Activated CD4-positive, alpha-beta T cell treated with anti-CD3 and anti-CD28 coated beads, Interleukin-2, amount 10 ng/mL, durations not matched to agents 24 days and 14 days (primary cell): ENCODE results near the gene HSDL1. TPM values are rescaled to one million over a fixed set of nuclear protein-coding genes. Genes with fewer than 3 reads are reported as not detected.

ENCODE experiments used
- DNase-seq: peaks from one replicate; pipeline ENCODE4 v3.0.0; 2022
- H3K27ac Mint-ChIP-seq: one replicate; pipeline ENCODE4 v1.8.0; 2022; ENCODE audit warnings: mild to moderate bottlenecking, mixed read lengths
- H3K27me3 Mint-ChIP-seq: one replicate; pipeline ENCODE4 v1.8.0; 2022; ENCODE audit warnings: mixed read lengths
- H3K36me3 Mint-ChIP-seq: one replicate; pipeline ENCODE4 v1.8.0; 2022; ENCODE audit warnings: low read depth, mild to moderate bottlenecking, mixed read lengths
- H3K4me1 Mint-ChIP-seq: one replicate; pipeline ENCODE4 v1.8.0; 2021; ENCODE audit warnings: mixed read lengths
- H3K4me3 Mint-ChIP-seq: one replicate; pipeline ENCODE4 v1.8.0; 2022; ENCODE audit warnings: mild to moderate bottlenecking, moderate library complexity, mixed read lengths
- H3K9me3 Mint-ChIP-seq: one replicate; pipeline ENCODE4 v1.8.0; 2021; ENCODE audit warnings: mixed read lengths
- intact Hi-C: fragments of 100-400 bp; cut with micrococcal nuclease; formaldehyde crosslinking; loops from one replicate; pipeline ENCODE4 v1.15.1; 2023
- total RNA-seq: library from RNA; stranded (reverse); gene quantifications from 2 replicates; pipeline ENCODE4 v1.2.3, GENCODE V29; 2022

Gene HSDL1
- total RNA-seq, 1 donor from 2014 or later: 17.6 TPM

DNA sequence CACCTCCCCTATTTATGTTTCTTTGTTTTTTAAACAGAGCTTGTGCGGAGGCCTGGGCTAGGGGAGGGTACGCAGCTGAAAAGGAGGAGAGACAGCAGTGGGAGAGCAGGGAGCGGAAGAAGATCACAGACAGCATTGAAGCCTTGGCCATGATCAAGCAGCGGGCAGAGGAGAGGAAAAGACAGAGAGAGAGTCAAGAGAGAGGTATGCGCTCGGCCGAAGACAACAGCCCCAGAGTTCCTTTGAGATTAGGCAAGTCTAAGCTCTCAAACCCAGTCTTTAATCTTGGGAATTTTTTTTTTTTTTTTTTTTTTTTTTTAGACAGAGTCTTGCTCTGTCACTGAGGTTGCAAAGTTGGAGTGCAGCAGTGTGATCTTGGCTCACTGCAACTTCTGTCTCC, 20.8 kb upstream of the HSDL1 start:
- H3K27me3 Mint-ChIP-seq: peaks cover 34% of the 10 kb centered on the region

DNA sequence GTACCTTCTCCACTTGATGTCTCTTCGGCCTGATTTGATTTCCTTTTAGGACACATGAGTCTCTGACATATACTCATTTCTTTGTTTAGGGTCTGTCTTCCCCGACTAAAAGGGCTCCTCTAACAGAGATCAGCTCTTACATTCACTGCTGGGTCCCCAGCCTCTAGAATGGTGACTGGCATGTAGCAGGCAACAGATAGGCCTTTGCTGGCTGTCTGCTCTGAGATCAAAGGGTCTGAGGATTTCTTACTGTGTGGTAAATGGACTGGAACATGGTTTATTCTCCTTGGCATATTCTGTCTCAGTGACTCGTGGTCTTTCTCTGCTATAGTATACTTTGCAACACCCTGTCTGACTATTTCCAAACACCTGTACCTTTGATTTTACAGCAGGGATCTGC, 16.8 kb upstream of the HSDL1 start:
- Mint-ChIP-seq H3K27me3 (peaks cover 39% of the 10 kb centered on the region), H3K4me1 (no peaks in the 10 kb centered on the region), H3K9me3 (no peaks in the 10 kb centered on the region), H3K27ac (no peak overlapping the region), H3K36me3 (no peaks in the 10 kb centered on the region), H3K4me3 (no peak overlapping the region)
- intact Hi-C loops: no loop called here
- DNase-seq: no peak

More for the DNA sequence above, 20.8 kb upstream of the HSDL1 start:
- H3K9me3 Mint-ChIP-seq: no peaks in the 10 kb centered on the region
- no peaks in the 10 kb centered on the region for H3K36me3 Mint-ChIP-seq
- no peak overlapping the region for H3K27ac Mint-ChIP-seq
- DNase-seq: no peak
- H3K4me1 Mint-ChIP-seq: no peaks in the 10 kb centered on the region
- intact Hi-C loops: no loop called here
- H3K4me3 Mint-ChIP-seq: no peak overlapping the region

DNA sequence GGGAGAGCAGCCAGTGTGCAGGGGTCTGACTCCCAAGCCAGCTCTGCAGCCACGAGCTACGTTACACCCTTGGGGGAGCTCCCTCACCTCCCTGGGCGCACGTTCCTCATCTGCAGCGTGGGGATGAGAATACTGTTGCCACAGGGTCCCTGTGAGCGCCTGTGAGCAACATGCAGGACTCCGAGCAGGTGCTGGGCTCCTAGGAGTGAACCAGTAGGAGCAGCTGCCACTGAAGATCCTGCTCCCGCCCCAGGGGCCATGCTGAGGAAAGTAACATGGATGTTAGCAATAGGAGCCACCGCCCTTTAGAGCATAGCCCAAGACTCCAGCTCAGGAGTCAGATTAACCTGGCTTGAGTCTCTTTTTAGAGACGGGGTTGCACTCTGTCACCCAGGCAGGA, 16.1 kb upstream of the HSDL1 start:
- H3K9me3 Mint-ChIP-seq: no peaks in the 10 kb centered on the region
- peaks cover 42% of the 10 kb centered on the region for H3K27me3 Mint-ChIP-seq
- no peaks in the 10 kb centered on the region for H3K4me1 Mint-ChIP-seq
- no peak for DNase-seq
- intact Hi-C loops: no loop called here
- no peaks in the 10 kb centered on the region for H3K36me3 Mint-ChIP-seq
- H3K27ac Mint-ChIP-seq: no peak overlapping the region
- H3K4me3 Mint-ChIP-seq: no peak overlapping the region

DNA sequence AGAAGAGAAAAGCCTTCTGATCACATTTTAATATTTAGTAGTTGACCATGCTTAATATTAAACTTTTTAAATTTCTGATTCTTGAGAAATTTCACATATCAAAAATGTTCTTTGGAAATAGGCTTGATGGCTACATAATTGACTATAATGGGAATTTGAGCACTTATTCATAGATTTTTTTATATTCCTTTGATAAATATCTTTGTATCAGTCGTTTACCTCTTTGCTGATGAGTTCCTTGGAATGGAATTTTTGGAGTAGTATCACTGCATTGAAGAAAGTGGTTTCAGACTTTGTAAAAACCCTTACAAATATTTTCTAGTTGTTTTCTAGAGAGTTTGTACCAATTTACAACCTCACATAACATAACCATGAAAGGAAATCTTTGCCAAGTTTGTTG, 14.8 kb upstream of the HSDL1 start:
- no peak for DNase-seq
- H3K27me3 Mint-ChIP-seq: peaks cover 36% of the 10 kb centered on the region
- no peaks in the 10 kb centered on the region for H3K36me3 Mint-ChIP-seq
- H3K4me3 Mint-ChIP-seq: no peak overlapping the region
- intact Hi-C loops: no loop called here
- no peaks in the 10 kb centered on the region for H3K4me1 Mint-ChIP-seq
- H3K9me3 Mint-ChIP-seq: no peaks in the 10 kb centered on the region
- H3K27ac Mint-ChIP-seq: no peak overlapping the region

DNA sequence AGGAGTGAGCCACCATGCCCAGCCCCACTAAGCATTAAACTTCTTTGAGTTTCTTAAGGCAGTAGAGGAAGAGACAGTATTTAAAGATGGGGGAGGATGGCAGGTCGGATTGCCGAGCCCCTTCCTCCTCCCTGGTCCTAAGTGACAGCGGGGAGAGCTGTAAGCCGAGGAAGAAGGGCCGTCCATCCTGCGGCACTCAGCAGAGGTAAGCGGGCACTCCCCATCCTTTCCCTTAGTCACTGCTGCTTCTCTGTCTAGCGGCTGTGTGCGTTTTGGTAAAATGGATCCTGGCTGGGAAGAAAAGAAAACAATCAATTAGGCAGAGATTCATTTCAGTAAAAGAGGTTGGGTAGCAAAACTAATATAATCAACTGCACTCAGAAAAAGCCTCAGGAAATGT, 14.0 kb upstream of the HSDL1 start:
- intact Hi-C loops: no loop called here
- DNase-seq: no peak
- Mint-ChIP-seq H3K27ac (no peak overlapping the region), H3K9me3 (no peaks in the 10 kb centered on the region), H3K27me3 (peaks cover 30% of the 10 kb centered on the region), H3K36me3 (no peaks in the 10 kb centered on the region), H3K4me3 (no peak overlapping the region), H3K4me1 (no peaks in the 10 kb centered on the region)

DNA sequence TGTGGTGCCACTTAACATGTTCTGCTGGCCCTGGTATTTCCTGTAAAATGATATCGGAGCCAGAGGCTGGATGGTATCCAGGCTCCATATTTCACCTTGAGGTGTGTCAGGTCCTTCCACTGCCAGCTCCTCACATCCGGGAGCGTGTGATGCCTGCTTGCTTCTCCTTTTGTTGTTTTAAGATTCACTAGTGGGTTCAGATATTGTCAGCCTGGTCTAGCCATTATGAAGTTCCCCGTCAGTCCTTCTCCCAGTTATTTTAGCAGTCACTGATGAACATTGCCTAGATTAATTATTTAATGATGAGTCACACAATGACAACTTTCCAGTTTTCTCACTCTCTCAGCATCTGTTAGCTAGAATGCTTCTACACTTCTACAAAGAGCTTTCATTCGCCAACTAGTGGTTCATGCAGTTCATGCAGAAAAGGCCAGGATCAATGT, 11.4 kb upstream of the HSDL1 start:
- Mint-ChIP-seq H3K4me3 (no peak overlapping the region), H3K36me3 (no peaks in the 10 kb centered on the region), H3K27ac (no peak overlapping the region), H3K27me3 (peaks cover 20% of the 10 kb centered on the region), H3K9me3 (no peaks in the 10 kb centered on the region), H3K4me1 (no peaks in the 10 kb centered on the region)
- intact Hi-C loops: no loop called here
- DNase-seq: no peak

DNA sequence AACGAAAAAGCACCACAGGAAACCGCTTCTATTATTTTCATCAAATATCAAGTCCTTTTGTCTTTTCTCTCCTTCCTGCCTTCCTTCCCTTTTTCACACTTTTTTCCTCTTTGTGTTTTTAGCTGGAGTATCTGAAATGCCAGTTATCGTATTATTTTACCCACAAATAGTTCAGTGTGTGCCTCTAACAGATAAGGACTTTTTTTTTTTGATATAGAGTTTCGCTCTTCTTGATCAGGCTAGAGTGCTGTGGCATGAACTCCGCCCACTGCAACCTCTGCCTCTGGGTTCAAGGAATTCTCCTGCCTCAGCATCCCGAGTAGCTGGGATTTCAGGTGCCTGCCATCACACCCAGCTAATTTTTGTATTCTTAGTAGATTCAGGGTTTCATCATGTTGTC, 10.8 kb upstream of the HSDL1 start:
- no peaks in the 10 kb centered on the region for H3K36me3 Mint-ChIP-seq
- H3K4me3 Mint-ChIP-seq: no peak overlapping the region
- peaks cover 24% of the 10 kb centered on the region for H3K27me3 Mint-ChIP-seq
- H3K4me1 Mint-ChIP-seq: no peaks in the 10 kb centered on the region
- H3K9me3 Mint-ChIP-seq: no peaks in the 10 kb centered on the region
- no peak overlapping the region for H3K27ac Mint-ChIP-seq
- intact Hi-C loops: no loop called here
- DNase-seq: no peak

DNA sequence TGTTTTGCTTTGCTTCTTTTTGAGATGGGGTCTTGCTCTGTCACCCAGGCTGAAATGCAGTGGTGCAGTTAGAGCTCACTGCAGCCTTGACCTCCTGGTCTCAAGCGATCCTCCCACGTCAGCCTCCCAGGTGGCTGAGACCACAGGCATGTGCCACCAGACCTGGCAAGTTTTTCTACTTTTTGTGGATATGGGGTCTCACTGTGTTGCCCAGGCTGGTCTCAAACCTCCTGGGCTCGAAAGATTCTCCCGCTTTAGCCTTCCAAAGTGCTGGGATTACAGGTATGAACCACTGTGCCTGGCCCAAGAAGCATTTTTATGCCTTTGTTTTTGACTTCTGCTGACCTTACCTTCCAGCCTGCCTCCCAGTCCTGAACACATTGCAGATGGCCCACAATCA, 10.2 kb upstream of the HSDL1 start:
- Mint-ChIP-seq H3K4me3 (no peak overlapping the region), H3K27ac (no peak overlapping the region), H3K4me1 (no peaks in the 10 kb centered on the region), H3K9me3 (no peaks in the 10 kb centered on the region), H3K36me3 (no peaks in the 10 kb centered on the region), H3K27me3 (peaks cover 25% of the 10 kb centered on the region)
- DNase-seq: no peak
- intact Hi-C loops: no loop called here

DNA sequence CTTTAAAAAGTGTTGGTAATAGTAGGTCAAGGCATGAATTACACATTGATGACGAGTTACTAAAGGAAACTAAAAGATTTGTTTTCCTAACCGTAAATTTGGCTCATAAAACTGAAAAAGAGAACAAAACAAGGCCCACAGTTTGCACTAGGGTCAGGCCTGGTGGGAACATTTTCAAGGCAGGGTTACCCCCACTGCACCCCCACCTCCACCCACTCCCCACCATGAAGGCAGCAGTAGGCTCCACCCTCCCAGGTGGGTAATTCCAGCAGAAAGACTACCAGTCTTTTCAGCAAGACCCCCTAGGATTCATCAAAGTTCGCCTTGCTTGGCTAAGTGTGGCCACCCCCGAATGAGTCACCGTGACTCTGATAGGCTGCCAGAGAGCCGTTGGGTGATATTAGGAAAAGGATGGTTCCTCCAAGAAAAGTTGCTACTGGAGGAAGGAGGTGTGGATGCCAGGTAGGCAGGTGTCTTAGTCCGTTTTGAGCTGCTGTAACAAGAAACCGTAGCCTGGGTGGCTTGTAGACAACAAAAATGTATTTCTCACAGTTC, 8.8 kb upstream of the HSDL1 start:
- Mint-ChIP-seq H3K27ac (no peak overlapping the region), H3K36me3 (no peaks in the 10 kb centered on the region), H3K9me3 (no peaks in the 10 kb centered on the region), H3K4me3 (no peak overlapping the region), H3K4me1 (no peaks in the 10 kb centered on the region), H3K27me3 (peaks cover 19% of the 10 kb centered on the region)
- DNase-seq: no peak
- intact Hi-C loops: no loop called here

DNA sequence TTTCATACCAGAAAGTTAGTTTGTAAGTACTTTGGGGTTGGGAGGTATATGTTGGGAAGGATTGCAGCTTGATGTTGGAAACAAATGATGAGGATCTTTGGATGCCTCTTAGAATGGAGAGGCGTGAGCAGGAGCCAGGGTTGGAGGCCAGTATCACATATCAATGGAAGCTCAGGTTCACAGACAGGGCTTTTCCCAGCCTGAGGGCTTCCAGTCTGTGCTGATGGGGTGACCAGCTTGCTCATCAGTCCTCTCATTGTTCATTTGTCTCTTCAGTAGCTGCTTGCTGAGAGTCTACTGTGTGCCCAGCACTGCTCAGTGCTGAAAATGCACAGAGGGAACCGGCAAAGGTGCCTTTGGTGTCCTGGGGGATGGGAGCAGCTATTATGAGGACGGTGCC, 5.9 kb upstream of the HSDL1 start:
- DNase-seq: no peak
- H3K9me3 Mint-ChIP-seq: no peaks in the 10 kb centered on the region
- H3K27me3 Mint-ChIP-seq: peaks cover 16% of the 10 kb centered on the region
- H3K4me3 Mint-ChIP-seq: no peak overlapping the region
- H3K4me1 Mint-ChIP-seq: no peaks in the 10 kb centered on the region
- no peaks in the 10 kb centered on the region for H3K36me3 Mint-ChIP-seq
- intact Hi-C loops: no loop called here
- no peak overlapping the region for H3K27ac Mint-ChIP-seq

DNA sequence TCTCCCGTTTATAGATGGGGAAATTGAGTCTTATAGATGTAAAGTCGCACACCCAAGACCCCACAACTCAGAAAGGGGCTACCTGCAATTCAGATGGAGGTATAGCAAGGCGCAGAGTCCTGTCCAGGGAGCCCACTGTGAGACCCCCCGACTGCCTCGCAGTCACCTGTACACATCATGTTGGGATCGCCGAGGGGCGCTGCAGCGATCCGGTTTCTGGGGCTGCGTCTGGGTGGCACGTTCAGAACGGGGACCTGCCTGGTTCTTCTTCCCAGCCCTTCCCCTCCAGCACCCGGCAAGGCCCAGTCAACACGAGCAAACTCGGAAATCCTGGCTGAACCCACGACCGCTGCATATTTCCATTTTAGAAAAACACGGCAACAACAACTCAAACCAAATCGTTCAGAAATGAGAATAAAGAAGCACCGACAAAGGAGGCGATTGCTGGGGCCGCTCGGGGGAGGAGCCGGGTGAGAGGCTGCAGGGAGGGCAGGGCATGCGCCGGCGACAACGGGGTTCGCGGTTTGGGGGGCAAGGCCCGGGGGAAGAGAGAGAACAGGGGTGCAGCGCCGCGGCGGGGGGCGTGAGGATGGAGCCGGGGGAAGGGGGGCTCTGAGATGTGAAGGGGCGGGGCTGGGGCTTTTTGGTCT, 643 bp downstream of the HSDL1 start:
- Mint-ChIP-seq H3K27me3 (peaks cover 16% of the 10 kb centered on the region), H3K9me3 (no peaks in the 10 kb centered on the region), H3K4me3 (peak overlapping the region; percentile 94), H3K4me1 (peaks cover 14% of the 10 kb centered on the region), H3K27ac (peak overlapping the region; percentile 86), H3K36me3 (peaks cover 3% of the 10 kb centered on the region)
- DNase-seq: peak; percentile 86
- intact Hi-C loops: loop anchor here (2.0 kb wide), 1 partner anchor 60 kb away; no protein-coding TSS in a partner anchor

DNA sequence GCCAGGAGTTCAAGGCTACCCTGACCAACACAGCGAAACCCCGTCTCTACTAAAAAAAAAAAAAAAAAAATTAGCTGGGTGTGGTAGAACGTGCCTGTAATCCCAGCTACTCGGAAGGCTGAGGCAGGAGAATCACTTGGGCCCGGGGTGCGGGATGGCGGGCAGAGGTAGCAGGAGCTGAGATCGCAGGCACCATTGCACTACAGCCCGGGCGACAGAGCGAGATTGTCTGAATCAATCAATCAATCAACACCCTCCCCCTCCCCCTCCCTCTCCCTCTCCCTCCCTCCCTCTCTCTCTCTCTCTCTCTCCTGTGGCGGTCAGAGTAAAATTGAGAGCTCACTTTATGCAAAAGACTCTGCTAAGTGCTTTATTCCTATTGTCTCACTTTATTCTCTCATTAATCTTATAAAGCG, 1.2 kb downstream of the HSDL1 start:
- peaks cover 4% of the 10 kb centered on the region for H3K36me3 Mint-ChIP-seq
- H3K27me3 Mint-ChIP-seq: peaks cover 16% of the 10 kb centered on the region
- H3K9me3 Mint-ChIP-seq: no peaks in the 10 kb centered on the region
- peak overlapping the region; percentile 86 for H3K27ac Mint-ChIP-seq
- intact Hi-C loops: loop anchor here (2.0 kb wide), 1 partner anchor 59 kb away; no protein-coding TSS in a partner anchor
- H3K4me1 Mint-ChIP-seq: peaks cover 20% of the 10 kb centered on the region
- H3K4me3 Mint-ChIP-seq: peak overlapping the region; percentile 94
- DNase-seq: no peak

DNA sequence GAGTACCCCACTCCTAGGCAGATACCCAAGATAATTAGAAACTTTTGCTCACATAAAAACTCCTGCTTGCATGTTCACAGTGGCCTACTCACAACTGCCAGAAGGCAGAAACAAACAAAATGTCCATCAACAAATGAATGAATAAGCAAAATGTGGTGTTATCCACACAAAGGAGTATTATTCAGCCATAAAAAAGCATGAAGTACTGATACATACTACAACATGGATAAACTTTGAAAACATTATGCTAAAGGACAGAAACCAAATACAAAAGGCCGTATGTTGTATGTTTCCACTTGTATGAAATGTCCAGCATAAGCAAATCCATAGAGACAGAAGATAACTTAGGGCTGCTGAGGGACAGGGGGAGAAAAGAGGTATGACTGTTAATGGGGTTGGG, 1.9 kb downstream of the HSDL1 start:
- H3K9me3 Mint-ChIP-seq: no peaks in the 10 kb centered on the region
- no peak overlapping the region for H3K27ac Mint-ChIP-seq
- no peak for DNase-seq
- peaks cover 23% of the 10 kb centered on the region for H3K4me1 Mint-ChIP-seq
- H3K36me3 Mint-ChIP-seq: peaks cover 4% of the 10 kb centered on the region
- H3K4me3 Mint-ChIP-seq: peak overlapping the region; percentile 43
- intact Hi-C loops: no loop called here
- H3K27me3 Mint-ChIP-seq: peaks cover 16% of the 10 kb centered on the region

DNA sequence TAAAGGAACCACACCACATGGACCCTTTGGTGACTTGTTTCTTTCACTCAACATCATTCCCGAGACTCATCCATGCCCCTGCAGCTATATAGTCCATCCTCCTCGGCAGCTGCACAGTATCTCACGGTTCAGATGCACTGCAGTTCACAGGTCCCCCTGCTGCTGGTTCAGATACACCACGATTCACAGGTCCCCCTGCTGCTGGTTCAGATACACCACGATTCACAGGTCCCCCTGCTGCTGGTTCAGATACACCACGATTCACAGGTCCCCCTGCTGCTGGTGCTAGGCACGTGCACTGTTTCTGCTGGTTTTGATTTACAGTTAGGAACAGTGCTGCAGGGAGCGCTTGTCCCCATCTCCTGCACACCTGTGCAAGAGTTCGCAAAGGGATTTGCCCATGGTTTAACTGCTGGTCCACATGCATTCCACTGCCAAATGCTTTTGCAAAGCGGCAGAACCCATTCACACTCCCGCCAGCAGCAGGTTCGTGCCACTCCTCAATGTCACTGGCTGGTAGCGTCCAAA, 3.8 kb downstream of the HSDL1 start:
- DNase-seq: peak; percentile 69
- intact Hi-C loops: no loop called here
- Mint-ChIP-seq H3K36me3 (peaks cover 4% of the 10 kb centered on the region), H3K27ac (no peak overlapping the region), H3K27me3 (peaks cover 10% of the 10 kb centered on the region), H3K9me3 (no peaks in the 10 kb centered on the region), H3K4me1 (peaks cover 30% of the 10 kb centered on the region), H3K4me3 (no peak overlapping the region)
